Mesodermal cell (in vitro differentiated cells): ENCODE data around the gene KCNH1.

Experiments used
- H3K27ac ChIP-seq: 2 replicates; pipeline ENCODE4 v1.7.0; 2013; ENCODE audit warnings: mild to moderate bottlenecking, low read depth, low read length, moderate library complexity; ENCODE audit not compliant: severe bottlenecking
- H3K36me3 ChIP-seq: 2 replicates; pipeline ENCODE4 v1.7.1; 2013; ENCODE audit warnings: mild to moderate bottlenecking, low read length, moderate library complexity; ENCODE audit not compliant: control insufficient read depth, insufficient read depth
- H3K4me1 ChIP-seq: one replicate; pipeline ENCODE4 v1.7.1; 2013; ENCODE audit warnings: mild to moderate bottlenecking, low read length; ENCODE audit not compliant: insufficient read depth, control insufficient read depth, poor library complexity, severe bottlenecking
- H3K4me3 ChIP-seq: 2 replicates; pipeline ENCODE4 v1.7.0; 2013; ENCODE audit warnings: low read length, control low read depth, mild to moderate bottlenecking; ENCODE audit not compliant: insufficient read depth, poor library complexity, severe bottlenecking; ENCODE audit errors: extremely low read depth
- H3K9me3 ChIP-seq: 2 replicates; pipeline ENCODE4 v1.7.1; 2013; ENCODE audit warnings: mild to moderate bottlenecking, low read length, moderate library complexity; ENCODE audit not compliant: control insufficient read depth
- WGBS, 2 experiments: methylation state at CpG; one replicate each; pipeline ENCODE4 v1.1.5; 2013; ENCODE audit warnings: missing lambda C conversion rate in 2 of 2; ENCODE audit not compliant: insufficient coverage in 2 of 2; 5-methylcytosine and 5-hydroxymethylcytosine counted together

KCNH1 gene

GRCh38 chr1:210826686-210827085, 307.3 kb downstream of the KCNH1 start:
- H3K27ac ChIP-seq = no peak overlapping the region
- H3K36me3 ChIP-seq = no peaks in the 10 kb centered on the region
- no peaks in the 10 kb centered on the region for H3K4me1 ChIP-seq
- no peaks in the 10 kb centered on the region for H3K9me3 ChIP-seq
- H3K4me3 ChIP-seq = no peak overlapping the region
- WGBS, 2 experiments = 90 to 92% methylated on average over 4 to 5 of the region's 5 CpGs

- Histone ChIP-seq H3K9me3 (no peaks in the 10 kb centered on the region), H3K27ac (no peak overlapping the region), H3K4me1 (no peaks in the 10 kb centered on the region), H3K4me3 (no peak overlapping the region), H3K36me3 (no peaks in the 10 kb centered on the region)
- WGBS, 2 experiments = no CpG with 5 or more reads among the region's 1 CpG
Observed at GRCh38 chr1:210822932-210823331, 311.0 kb downstream of the KCNH1 start.

- WGBS, 2 experiments = 50% methylated on average over 1 of the region's 2 CpGs; no CpG with 5 or more reads in 1 of the 2 experiments
- Histone ChIP-seq H3K27ac (no peak overlapping the region), H3K9me3 (no peaks in the 10 kb centered on the region), H3K36me3 (no peaks in the 10 kb centered on the region), H3K4me1 (no peaks in the 10 kb centered on the region), H3K4me3 (no peak overlapping the region)
Observed at GRCh38 chr1:210822241-210822640, 311.7 kb downstream of the KCNH1 start.

GRCh38 chr1:210821615-210822014, 312.3 kb downstream of the KCNH1 start:
- Histone ChIP-seq H3K4me3 (no peak overlapping the region), H3K4me1 (no peaks in the 10 kb centered on the region), H3K27ac (no peak overlapping the region), H3K36me3 (no peaks in the 10 kb centered on the region), H3K9me3 (no peaks in the 10 kb centered on the region)
- WGBS, 2 experiments = 67 to 80% methylated on average over 2 of the region's 3 CpGs

- Histone ChIP-seq H3K4me1 (no peaks in the 10 kb centered on the region), H3K27ac (no peak overlapping the region), H3K36me3 (no peaks in the 10 kb centered on the region), H3K9me3 (no peaks in the 10 kb centered on the region), H3K4me3 (no peak overlapping the region)
- WGBS, 2 experiments = 85 to 88% methylated on average over 4 of the region's 4 CpGs
Observed at GRCh38 chr1:210819266-210819665, 314.7 kb downstream of the KCNH1 start.

- no peaks in the 10 kb centered on the region for H3K36me3 ChIP-seq
- H3K4me1 ChIP-seq = no peaks in the 10 kb centered on the region
- H3K4me3 ChIP-seq = no peak overlapping the region
- H3K9me3 ChIP-seq = no peaks in the 10 kb centered on the region
- H3K27ac ChIP-seq = no peak overlapping the region
- WGBS, 2 experiments = 80 to 83% methylated on average over 1 to 2 of the region's 2 CpGs
Observed at GRCh38 chr1:210817385-210818275, 316.3 kb downstream of the KCNH1 start.

GRCh38 chr1:210815641-210816550, 318.1 kb downstream of the KCNH1 start:
- no peak overlapping the region for H3K27ac ChIP-seq
- WGBS, 2 experiments = 85 to 92% methylated on average over 10 to 11 of the region's 13 CpGs
- no peak overlapping the region for H3K4me3 ChIP-seq
- no peaks in the 10 kb centered on the region for H3K9me3 ChIP-seq
- no peaks in the 10 kb centered on the region for H3K4me1 ChIP-seq
- no peaks in the 10 kb centered on the region for H3K36me3 ChIP-seq

- Histone ChIP-seq H3K4me3 (no peak overlapping the region), H3K9me3 (no peaks in the 10 kb centered on the region), H3K27ac (no peak overlapping the region), H3K4me1 (no peaks in the 10 kb centered on the region), H3K36me3 (no peaks in the 10 kb centered on the region)
Observed at GRCh38 chr1:210814382-210815123, 319.4 kb downstream of the KCNH1 start.

- 93 to 100% methylated on average over 1 to 3 of the region's 4 CpGs for WGBS, 2 experiments
- H3K9me3 ChIP-seq = no peaks in the 10 kb centered on the region
- no peak overlapping the region for H3K4me3 ChIP-seq
- H3K36me3 ChIP-seq = no peaks in the 10 kb centered on the region
- H3K27ac ChIP-seq = no peak overlapping the region
- no peaks in the 10 kb centered on the region for H3K4me1 ChIP-seq
Observed at GRCh38 chr1:210801501-210801900, 332.4 kb downstream of the KCNH1 start.

GRCh38 chr1:210800756-210801155, 333.2 kb downstream of the KCNH1 start:
- Histone ChIP-seq H3K4me3 (no peak overlapping the region), H3K36me3 (no peaks in the 10 kb centered on the region), H3K27ac (no peak overlapping the region), H3K9me3 (no peaks in the 10 kb centered on the region), H3K4me1 (no peaks in the 10 kb centered on the region)
- 74 to 100% methylated on average over 2 to 3 of the region's 3 CpGs for WGBS, 2 experiments
